ENCODE data around the gene PEX16. TPM values are rescaled to one million over a fixed set of nuclear protein-coding genes. Genes with fewer than 3 reads are reported as not detected.
A peak's percentile ranks its signal among the peaks of the same experiment; 100 is the strongest.

The PEX16 gene
- total and polyA plus RNA-seq, 2 of the 13 experiments (the other 11 are each of a cell fraction or from before 2014, with no cell fraction given), result 12.5 to 21.8 TPM

GRCh38 chr11:45885274-45885920 is 32.3 kb downstream of the PEX16 start, which contains the start of gene MAPK8IP1 (continued):
- TF ChIP-seq ZNF567 (CRISPR knock-in tag; IDR thresholded peaks at IDR 0.05; ENCODE audit: borderline replicate concordance), result no peak
- TF ChIP-seq GZF1 (CRISPR knock-in tag; IDR thresholded peaks at IDR 0.05), result no peak
- TF ChIP-seq BORCS8-MEF2B (CRISPR knock-in tag; IDR thresholded peaks at IDR 0.05), result peak; percentile 38; the same call in 1 of the 2 replicates
- no peak for TF ChIP-seq SMC3 (IDR thresholded peaks at IDR 0.05; ENCODE audit: low read length)
- TF ChIP-seq HNRNPL (IDR thresholded peaks at IDR 0.05; ENCODE audit: low read depth, low read length), result no peak
- TF ChIP-seq MAFG (CRISPR knock-in tag; IDR thresholded peaks at IDR 0.05), result no peak
- TF ChIP-seq SOX13 (IDR thresholded peaks at IDR 0.05), result no peak
- TF ChIP-seq SOX13 (CRISPR knock-in tag; conservative IDR thresholded peaks at IDR 0.05 in 1 of 2, IDR thresholded peaks at IDR 0.05 in 1 of 2), result peak in 1 of 2 experiments; percentile 33; a peak in 2 of 4 replicates
- TF ChIP-seq DRAP1 (CRISPR knock-in tag; IDR thresholded peaks at IDR 0.05), result no peak
- no peak for TF ChIP-seq SIX4 (CRISPR knock-in tag; IDR thresholded peaks at IDR 0.05)
- TF ChIP-seq ZNF687 (CRISPR knock-in tag; IDR thresholded peaks at IDR 0.05), result peak; percentile 43; the same call in 1 of the 2 replicates
- TF ChIP-seq TBX2 (CRISPR knock-in tag; IDR thresholded peaks at IDR 0.05; ENCODE audit: borderline replicate concordance), result no peak
- no peak for TF ChIP-seq GRHL1 (CRISPR knock-in tag; conservative IDR thresholded peaks at IDR 0.05)
- TF ChIP-seq FOXK1 (CRISPR knock-in tag; IDR thresholded peaks at IDR 0.05; ENCODE audit: borderline replicate concordance, low read depth), result peak; percentile 25; the same call in 1 of the 2 replicates
- TF ChIP-seq SIN3B (IDR thresholded peaks at IDR 0.05; ENCODE audit: low read length), result no peak
- TF ChIP-seq ONECUT2 (CRISPR knock-in tag; IDR thresholded peaks at IDR 0.05), result no peak
- TF ChIP-seq AKNA (CRISPR knock-in tag; IDR thresholded peaks at IDR 0.05; ENCODE audit: borderline replicate concordance), result no peak
- no peak for TF ChIP-seq ZNF589 (CRISPR knock-in tag; conservative IDR thresholded peaks at IDR 0.05)
